DOHH2 (cell line): ENCODE data around the gene KICS2.

ENCODE experiments used
- H3F3A ChIP-seq: fragments of 200-600 bp; sonication (generic), shearing (Covaris generic); 2 replicates; pipeline ENCODE4 v1.6.0; 2016; ENCODE audit warnings: antibody characterized with exemption, mild to moderate bottlenecking; ENCODE audit not compliant: control insufficient read depth, insufficient read depth
- H3K27ac ChIP-seq: fragments of 200-600 bp; sonication (generic); 2 replicates; pipeline ENCODE4 v1.5.1; 2014; ENCODE audit warnings: low read depth, mild to moderate bottlenecking, low read length, moderate library complexity
- H3K27me3 ChIP-seq: fragments of 200-600 bp; sonication (generic); 2 replicates; pipeline ENCODE4 v1.6.1; 2014; ENCODE audit warnings: mild to moderate bottlenecking, low read length, mixed read lengths; ENCODE audit not compliant: control insufficient read depth
- H3K36me3 ChIP-seq: fragments of 200-600 bp; sonication (generic); 2 replicates; pipeline ENCODE4 v1.6.1; 2014; ENCODE audit warnings: mild to moderate bottlenecking, low read length, moderate library complexity, mixed read lengths; ENCODE audit not compliant: control insufficient read depth
- H3K4me1 ChIP-seq: fragments of 200-600 bp; sonication (generic); 2 replicates; pipeline ENCODE4 v1.6.1; 2014; ENCODE audit warnings: mild to moderate bottlenecking, low read length, mixed read lengths; ENCODE audit not compliant: control insufficient read depth
- H3K4me2 ChIP-seq: fragments of 200-600 bp; sonication (generic); 2 replicates; pipeline ENCODE4 v1.6.0; 2014; ENCODE audit warnings: mild to moderate bottlenecking, low read length, moderate library complexity
- H3K4me3 ChIP-seq: fragments of 200-600 bp; sonication (generic); 2 replicates; pipeline ENCODE4 v1.5.1; 2014; ENCODE audit warnings: mild to moderate bottlenecking, low read length, mixed read lengths
- H3K79me2 ChIP-seq: fragments of 200-600 bp; sonication (generic); 2 replicates; pipeline ENCODE4 v1.6.1; 2014; ENCODE audit warnings: mild to moderate bottlenecking, low read length, mixed read lengths; ENCODE audit not compliant: control insufficient read depth
- H3K9me2 ChIP-seq: fragments of 200-600 bp; sonication (generic); replicated peaks from 2 replicates; pipeline ENCODE4 v1.6.1; 2014; ENCODE audit warnings: mild to moderate bottlenecking, low read length, mixed read lengths; ENCODE audit not compliant: control insufficient read depth
- H3K9me3 ChIP-seq: fragments of 200-600 bp; sonication (generic); 2 replicates; pipeline ENCODE4 v1.6.1; 2014; ENCODE audit warnings: antibody characterized with exemption, low read length, mixed read lengths; ENCODE audit not compliant: control insufficient read depth, insufficient read depth
- H4K20me1 ChIP-seq: fragments of 200-600 bp; sonication (generic); 2 replicates; pipeline ENCODE4 v1.6.0; 2014; ENCODE audit warnings: low read depth, mild to moderate bottlenecking, antibody characterized with exemption, low read length, moderate library complexity; ENCODE audit not compliant: control insufficient read depth, insufficient read depth
- CTCF ChIP-seq: fragments of 200-600 bp; sonication (generic); IDR thresholded peaks from one replicate; pipeline ENCODE4 v1.5.1; 2014; ENCODE audit warnings: antibody characterized with exemption, mild to moderate bottlenecking, low read depth, low read length; ENCODE audit not compliant: poor library complexity, severe bottlenecking
- EZH2phosphoT487 ChIP-seq: fragments of 200-600 bp; sonication (generic); IDR thresholded peaks from 2 replicates; pipeline ENCODE4 v1.6.1; 2017; ENCODE audit warnings: borderline replicate concordance, mild to moderate bottlenecking, antibody characterized with exemption, low read length, moderate library complexity, mixed read lengths

The KICS2 gene

GRCh38 chr12:64268409-64268808, 46.3 kb upstream of the KICS2 start:
- Histone ChIP-seq H3K4me3 (no peak overlapping the region), H4K20me1 (no peaks in the 10 kb centered on the region), H3K79me2 (no peaks in the 10 kb centered on the region), H3K9me3 (no peaks in the 10 kb centered on the region), H3K4me1 (no peaks in the 10 kb centered on the region), H3F3A (no peaks in the 10 kb centered on the region), H3K27ac (no peak overlapping the region), H3K27me3 (peaks cover 13% of the 10 kb centered on the region; the same call in 1 of the 2 replicates), H3K4me2 (no peak overlapping the region), H3K9me2 (no peaks in the 10 kb centered on the region), H3K36me3 (no peaks in the 10 kb centered on the region)
- TF ChIP-seq EZH2phosphoT487 (no peak), CTCF (no peak)

GRCh38 chr12:64265839-64266238, 43.7 kb upstream of the KICS2 start:
- no peaks in the 10 kb centered on the region for H3K9me2 ChIP-seq
- no peaks in the 10 kb centered on the region for H3K79me2 ChIP-seq
- H4K20me1 ChIP-seq: no peaks in the 10 kb centered on the region

GRCh38 chr12:64261813-64262212, 39.7 kb upstream of the KICS2 start:
- Histone ChIP-seq H3K79me2 (no peaks in the 10 kb centered on the region), H4K20me1 (no peaks in the 10 kb centered on the region), H3K9me3 (no peaks in the 10 kb centered on the region), H3K4me2 (no peak overlapping the region), H3K4me3 (no peak overlapping the region), H3K36me3 (no peaks in the 10 kb centered on the region), H3K9me2 (no peaks in the 10 kb centered on the region), H3K27ac (no peak overlapping the region), H3F3A (no peaks in the 10 kb centered on the region), H3K4me1 (no peaks in the 10 kb centered on the region), H3K27me3 (no peaks in the 10 kb centered on the region)
- TF ChIP-seq CTCF: no peak
- no peak for TF ChIP-seq EZH2phosphoT487

More at GRCh38 chr12:64265839-64266238, 43.7 kb upstream of the KICS2 start:
- TF ChIP-seq EZH2phosphoT487 (no peak), CTCF (no peak)
- Histone ChIP-seq H3K4me3 (no peak overlapping the region), H3K9me3 (no peaks in the 10 kb centered on the region), H3K36me3 (no peaks in the 10 kb centered on the region), H3K27ac (no peak overlapping the region), H3K4me1 (no peaks in the 10 kb centered on the region), H3F3A (no peaks in the 10 kb centered on the region), H3K27me3 (peaks cover 13% of the 10 kb centered on the region; the same call in 1 of the 2 replicates), H3K4me2 (no peak overlapping the region)

GRCh38 chr12:64258576-64258975, 36.5 kb upstream of the KICS2 start:
- H3K27ac ChIP-seq: no peak overlapping the region
- H3K9me2 ChIP-seq: no peaks in the 10 kb centered on the region
- no peak for TF ChIP-seq CTCF
- TF ChIP-seq EZH2phosphoT487: no peak
- H4K20me1 ChIP-seq: no peaks in the 10 kb centered on the region
- H3K79me2 ChIP-seq: no peaks in the 10 kb centered on the region
- no peak overlapping the region for H3K4me2 ChIP-seq
- no peaks in the 10 kb centered on the region for H3F3A ChIP-seq
- H3K4me1 ChIP-seq: no peaks in the 10 kb centered on the region
- no peak overlapping the region for H3K4me3 ChIP-seq
- no peaks in the 10 kb centered on the region for H3K27me3 ChIP-seq
- no peaks in the 10 kb centered on the region for H3K9me3 ChIP-seq
- H3K36me3 ChIP-seq: no peaks in the 10 kb centered on the region
